Stimulated activated CD4-positive, alpha-beta T cell treated with anti-CD3 and anti-CD28 coated beads, Interleukin-2, amount 100 ng/mL, for 4 hours (primary cell): ENCODE measurements around the gene PLEKHA5.
"Not testable (repeated sequence)": the region's sequence is repeated elsewhere in the genome, so short reads cannot be mapped to it uniquely, and the experiment has no call there.

Experiments
- DNase-seq: peaks from one replicate; pipeline ENCODE4 v3.0.0-alpha.2; 2020; ENCODE audit warnings: low read depth

PLEKHA5 gene

DNA sequence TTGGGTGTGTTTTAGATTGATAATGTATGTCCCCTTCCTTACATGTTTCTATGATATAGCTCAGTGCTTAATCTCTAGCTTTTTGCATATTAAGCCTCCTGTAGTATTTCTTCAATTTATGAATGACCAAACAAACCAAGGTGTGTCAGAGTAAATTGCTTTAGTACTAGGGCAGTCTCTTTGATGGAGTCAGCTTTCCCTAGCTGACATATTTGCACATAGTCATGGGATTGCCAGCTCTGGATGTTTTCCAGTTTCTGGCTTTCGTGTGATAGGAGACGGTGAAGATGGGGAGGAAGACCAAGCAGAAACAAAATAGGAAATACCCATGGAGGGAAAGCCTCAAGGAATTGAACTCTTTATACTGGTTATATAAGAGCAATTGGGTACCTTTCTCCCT lies 148.9 kb downstream of the PLEKHA5 start:
- no peak for DNase-seq

GRCh38 chr12:19282133-19282699 lies 152.7 kb downstream of the PLEKHA5 start:
- no peak for DNase-seq

DNA sequence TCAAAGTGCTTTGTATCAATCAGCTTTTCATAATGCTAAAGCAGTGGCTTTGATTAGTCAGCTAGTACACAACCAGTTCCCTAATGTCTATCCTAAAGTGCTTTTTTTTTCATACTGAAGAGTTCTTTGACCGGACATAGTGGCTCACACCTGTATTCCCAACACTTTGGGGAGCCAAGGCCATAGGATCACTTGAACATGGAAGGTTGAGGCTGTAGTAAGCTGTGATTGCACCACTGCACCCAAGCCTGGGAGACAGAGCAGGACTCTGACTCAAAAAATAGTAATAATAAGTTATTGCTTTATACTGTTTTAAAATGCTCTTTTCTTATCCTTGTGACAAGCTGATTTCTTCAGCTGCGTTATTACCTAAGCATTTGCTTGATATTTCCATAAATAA lies 155.1 kb downstream of the PLEKHA5 start:
- DNase-seq, result no peak

GRCh38 chr12:19285793-19286448 lies 156.4 kb downstream of the PLEKHA5 start:
- no peak for DNase-seq

DNA sequence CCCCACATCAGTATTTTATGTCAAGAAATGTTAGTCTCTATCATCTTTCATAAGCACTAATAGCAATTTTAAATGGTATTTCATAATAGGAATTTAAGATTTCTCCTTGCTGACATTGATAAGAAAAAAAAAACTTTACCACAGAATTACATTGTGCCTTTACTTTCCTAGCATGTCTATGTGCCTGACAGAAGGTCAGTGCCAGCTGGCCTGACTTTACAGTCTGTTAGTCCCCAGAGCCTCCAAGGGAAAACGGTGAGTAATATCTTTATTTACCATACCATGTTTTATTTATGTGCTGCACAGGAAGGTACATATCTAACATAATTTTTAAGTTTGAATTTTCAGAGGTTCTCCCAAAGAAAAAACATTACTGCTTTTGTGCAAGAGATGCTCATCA lies 157.8 kb downstream of the PLEKHA5 start:
- no peak for DNase-seq

DNA sequence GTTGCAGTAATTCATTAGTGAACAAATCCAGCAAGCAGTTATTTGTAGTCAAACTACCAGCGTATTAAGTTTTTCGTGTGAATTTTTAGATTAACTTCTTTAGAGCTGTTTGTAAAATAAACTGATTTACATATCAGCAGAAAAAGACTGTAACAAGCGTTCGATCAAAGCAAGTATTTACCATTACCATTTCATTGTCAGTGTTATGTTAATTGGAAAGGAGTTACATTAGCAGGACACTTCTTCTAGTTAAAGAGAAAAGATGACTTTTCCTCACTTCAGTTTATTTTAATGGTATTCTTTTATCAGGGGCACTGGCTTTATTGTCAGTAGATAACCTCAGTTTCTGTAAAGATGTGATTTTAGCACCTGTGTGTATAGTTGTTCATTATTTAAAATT lies 158.6 kb downstream of the PLEKHA5 start:
- DNase-seq, result no peak

GRCh38 chr12:19288603-19289244 lies 159.2 kb downstream of the PLEKHA5 start:
- no peak for DNase-seq

GRCh38 chr12:19298836-19299605 lies 169.5 kb downstream of the PLEKHA5 start:
- DNase-seq, result no peak

DNA sequence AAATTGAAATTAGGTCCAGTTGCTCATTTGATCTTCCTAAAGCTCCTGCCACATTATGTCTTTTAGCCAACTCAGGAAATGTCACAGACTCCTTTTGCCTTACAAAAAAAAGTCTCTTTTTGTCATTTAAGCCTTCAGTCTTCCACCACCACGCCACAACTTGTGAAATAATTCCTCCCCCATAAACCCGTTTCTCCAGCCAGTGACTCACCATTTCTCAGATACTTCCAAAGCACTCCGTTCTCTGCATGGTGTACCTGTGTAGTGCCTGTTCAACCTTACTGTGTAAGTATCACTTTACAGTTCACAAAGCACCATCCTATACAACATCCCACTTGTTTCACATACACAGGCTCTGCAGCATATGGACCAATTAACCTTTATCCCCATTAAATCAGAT lies 170.2 kb downstream of the PLEKHA5 start:
- no peak for DNase-seq

DNA sequence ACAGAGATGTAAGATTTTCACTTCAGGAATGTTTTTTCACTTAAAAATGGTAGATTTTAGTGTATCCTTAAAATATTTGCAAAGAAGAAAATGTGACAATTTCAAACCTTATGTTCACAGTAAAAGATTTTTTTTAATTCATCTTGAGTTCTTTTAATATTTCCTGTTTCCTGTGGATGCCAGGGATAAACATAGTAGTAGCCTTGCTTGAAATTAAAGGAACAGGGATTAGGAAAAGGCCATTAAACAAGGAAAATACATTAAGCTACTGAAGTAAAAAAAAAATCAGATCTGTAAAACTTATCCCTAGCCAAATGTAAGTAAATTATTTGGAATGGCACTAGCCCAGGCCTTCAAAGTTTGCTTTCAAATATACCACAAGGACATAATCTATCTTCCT lies 171.7 kb downstream of the PLEKHA5 start:
- no peak for DNase-seq

- DNase-seq, result no peak
Observed at GRCh38 chr12:19301688-19302087, 172.2 kb downstream of the PLEKHA5 start.

GRCh38 chr12:19302100-19302640 lies 172.6 kb downstream of the PLEKHA5 start:
- no peak for DNase-seq

DNA sequence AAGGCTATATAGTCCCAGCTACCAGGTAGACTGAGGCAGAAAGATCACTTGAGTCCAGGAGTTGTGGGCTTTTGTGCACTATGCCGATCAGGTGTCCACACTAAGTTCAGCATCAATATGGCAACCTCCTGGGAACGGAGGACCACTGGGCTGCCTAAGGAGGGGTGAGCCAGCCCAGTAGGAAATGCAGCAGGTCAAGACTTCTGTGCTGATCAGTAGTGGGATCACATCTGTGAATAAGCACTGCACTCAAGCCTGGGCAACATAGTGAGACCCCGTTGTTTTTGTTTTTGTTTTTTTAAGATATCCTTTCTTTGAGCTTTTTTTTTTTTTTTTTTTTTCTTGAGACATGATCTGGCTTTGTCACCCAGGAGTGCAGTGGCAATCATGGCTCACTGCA lies 174.0 kb downstream of the PLEKHA5 start:
- no peak for DNase-seq

DNA sequence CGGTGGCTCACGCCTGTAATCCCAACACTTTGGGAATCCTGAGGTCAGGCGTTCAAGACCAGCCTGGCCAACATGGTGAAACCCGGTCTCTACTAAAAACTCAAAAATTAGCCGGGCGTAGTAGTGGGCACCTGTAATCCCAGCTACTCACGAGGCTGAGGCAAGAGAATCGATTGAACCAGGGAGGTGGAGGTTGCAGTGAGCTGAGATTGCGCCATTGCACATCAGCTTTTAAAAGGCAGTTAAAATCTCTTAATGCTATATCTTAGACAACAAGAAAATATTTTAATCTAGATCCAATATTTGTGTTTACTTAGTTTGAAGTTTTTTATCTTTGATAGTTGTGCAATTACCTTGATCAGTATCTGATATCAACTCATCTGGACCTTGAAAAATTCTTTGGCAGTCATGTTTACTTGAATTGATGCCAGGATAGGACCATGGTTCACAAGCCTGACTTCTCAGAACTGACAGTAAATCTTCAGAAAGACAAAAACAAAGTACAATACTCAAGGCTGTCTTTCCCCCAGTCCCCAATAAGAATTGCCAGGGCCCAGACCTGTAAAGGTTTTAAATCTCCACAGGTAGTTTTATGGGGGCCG lies 174.7 kb downstream of the PLEKHA5 start:
- no peak for DNase-seq

DNA sequence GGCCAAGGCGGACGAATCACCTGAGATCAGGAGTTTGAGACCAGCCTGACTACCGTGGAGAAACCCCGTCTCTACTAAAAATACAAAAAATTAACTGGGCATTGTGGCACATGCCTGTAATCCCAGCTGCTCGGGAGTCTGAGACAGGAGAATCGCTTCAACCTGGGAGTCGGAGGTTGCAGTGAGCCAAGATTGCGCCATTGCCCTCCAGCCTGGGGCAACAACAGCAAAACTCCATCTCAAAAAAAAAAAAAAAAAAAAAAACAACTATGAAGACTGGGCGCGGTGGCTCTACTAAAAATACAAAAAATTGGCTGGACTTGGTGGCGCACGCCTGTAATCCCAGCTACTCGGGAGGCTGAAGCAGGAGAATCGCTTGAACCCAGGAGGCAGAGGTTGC lies 176.1 kb downstream of the PLEKHA5 start:
- not testable (repeated sequence) for DNase-seq

GRCh38 chr12:19306366-19306765 lies 176.8 kb downstream of the PLEKHA5 start:
- DNase-seq, result no peak

GRCh38 chr12:19307451-19307850 lies 177.9 kb downstream of the PLEKHA5 start:
- DNase-seq, result no peak

DNA sequence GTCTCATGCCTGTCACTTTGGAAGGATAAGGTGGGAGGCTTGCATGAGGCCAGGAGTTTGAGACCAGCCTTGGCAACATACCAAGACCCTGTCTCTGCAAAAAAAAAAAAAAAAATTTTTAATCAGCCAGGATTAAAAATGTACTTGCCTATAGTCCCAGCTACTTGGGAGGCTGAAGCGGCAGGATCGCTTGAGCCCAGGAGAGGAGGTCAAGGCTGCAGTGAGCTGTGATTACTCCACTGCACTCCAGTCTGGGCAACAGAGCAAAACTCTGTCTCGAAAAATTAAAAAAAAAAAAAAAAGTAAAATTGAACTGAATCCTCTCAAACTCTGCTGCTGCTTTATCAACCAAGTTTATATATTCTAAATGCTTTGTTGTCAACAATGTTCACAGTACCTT lies 181.6 kb downstream of the PLEKHA5 start:
- DNase-seq, result no peak

- DNase-seq, result no peak
Observed at GRCh38 chr12:19312637-19313036, 183.1 kb downstream of the PLEKHA5 start.

DNA sequence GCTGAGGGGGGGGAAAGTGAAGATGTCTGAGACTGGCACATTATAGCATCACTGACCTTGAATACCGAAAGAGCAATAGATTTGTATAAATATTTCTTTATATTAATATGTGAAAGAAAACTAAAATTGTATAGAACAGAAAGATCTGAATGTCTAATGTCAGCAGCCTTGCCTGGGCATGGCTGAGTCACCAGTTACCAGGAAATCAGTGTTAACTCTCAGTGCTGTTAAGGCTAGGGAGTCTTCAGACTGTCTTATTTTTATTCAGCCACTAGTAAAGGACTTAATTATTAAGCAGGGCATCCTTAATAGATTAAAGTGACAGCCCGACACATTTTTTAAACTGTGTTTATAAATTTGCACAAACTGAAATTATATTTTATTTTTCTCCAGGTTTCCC lies 186.9 kb downstream of the PLEKHA5 start:
- DNase-seq, result no peak

- DNase-seq, result no peak
Observed at GRCh38 chr12:19322376-19322775, 192.8 kb downstream of the PLEKHA5 start.

DNA sequence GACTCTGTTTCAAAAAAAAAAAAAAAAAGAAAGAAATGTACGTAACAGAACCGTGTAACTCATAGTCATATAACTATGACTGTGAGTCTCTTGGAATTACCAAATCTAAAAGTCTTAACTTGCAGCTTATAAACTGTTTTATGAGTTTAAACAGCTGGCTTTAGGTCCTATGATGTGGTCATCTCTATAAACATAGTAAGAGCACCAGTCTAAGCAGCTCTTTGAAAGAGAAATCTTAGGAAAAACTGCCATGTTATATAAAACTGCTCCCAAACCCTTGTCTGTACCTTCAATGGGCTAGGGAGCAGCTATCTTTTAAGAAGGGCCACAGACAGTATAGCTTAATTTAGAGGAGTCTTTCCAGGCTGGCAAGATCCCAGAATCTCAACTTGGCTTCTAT lies 194.3 kb downstream of the PLEKHA5 start:
- DNase-seq, result no peak
